ENCODE measurements around the gene NFIC. TPM values are rescaled to one million over a fixed set of nuclear protein-coding genes. Genes with fewer than 3 reads are reported as not detected.
A peak's percentile ranks its signal among the peaks of the same experiment; 100 is the strongest.
"Not testable (repeated sequence)": the region's sequence is repeated elsewhere in the genome, so short reads cannot be mapped to it uniquely, and the experiment has no call there.

Gene NFIC
- total RNA-seq, 2 donors from 2014 or later: 42.0 to 71.3 TPM

GRCh38 chr19:3443840-3444694 lies 77.7 kb downstream of the NFIC start:
- H3K9me3 ChIP-seq: no peaks in the 10 kb centered on the region
- no peak overlapping the region for H3K4me3 ChIP-seq
- no peak overlapping the region for H3K27ac ChIP-seq
- H3K27me3 ChIP-seq: no peaks in the 10 kb centered on the region
- DNase-seq: no peak
- no peaks in the 10 kb centered on the region for H3K36me3 ChIP-seq
- TF ChIP-seq CTCF (IDR thresholded peaks at IDR 0.05): no peak
- intact Hi-C loops (cut with DNase I): no loop called here
- H3K4me1 ChIP-seq: no peaks in the 10 kb centered on the region
- no peak overlapping the region for H3K9ac ChIP-seq (ENCODE audit: low read depth in 2 of 2, low read length in 2 of 2)

GRCh38 chr19:3444695-3445234 lies 78.4 kb downstream of the NFIC start:
- H3K27ac ChIP-seq: no peak overlapping the region
- intact Hi-C loops (cut with DNase I): no loop called here
- DNase-seq: no peak
- H3K27me3 ChIP-seq: no peaks in the 10 kb centered on the region
- H3K4me3 ChIP-seq: no peak overlapping the region
- H3K9me3 ChIP-seq: no peaks in the 10 kb centered on the region
- TF ChIP-seq CTCF (IDR thresholded peaks at IDR 0.05): no peak
- no peaks in the 10 kb centered on the region for H3K36me3 ChIP-seq
- H3K9ac ChIP-seq (ENCODE audit: low read depth in 2 of 2, low read length in 2 of 2): no peak overlapping the region
- no peaks in the 10 kb centered on the region for H3K4me1 ChIP-seq

GRCh38 chr19:3446657-3447056 lies 80.3 kb downstream of the NFIC start:
- H3K4me1 ChIP-seq; intact Hi-C loops (cut with DNase I); DNase-seq; H3K9me3 ChIP-seq; H3K27me3 ChIP-seq; H3K27ac ChIP-seq; H3K9ac ChIP-seq (ENCODE audit: low read depth in 2 of 2, low read length in 2 of 2); H3K4me3 ChIP-seq; H3K36me3 ChIP-seq: not testable (repeated sequence)

GRCh38 chr19:3448616-3449334 lies 82.4 kb downstream of the NFIC start:
- Histone ChIP-seq H3K9ac (ENCODE audit: low read depth in 2 of 2, low read length in 2 of 2) (no peak overlapping the region), H3K27me3 (no peaks in the 10 kb centered on the region), H3K27ac (no peak overlapping the region), H3K4me3 (no peak overlapping the region), H3K9me3 (no peaks in the 10 kb centered on the region), H3K4me1 (no peaks in the 10 kb centered on the region), H3K36me3 (no peaks in the 10 kb centered on the region)
- intact Hi-C loops (cut with DNase I): no loop called here
- TF ChIP-seq CTCF (IDR thresholded peaks at IDR 0.05): no peak
- no peak for DNase-seq

GRCh38 chr19:3450796-3451411 lies 84.5 kb downstream of the NFIC start:
- Histone ChIP-seq H3K27me3 (no peaks in the 10 kb centered on the region), H3K9me3 (no peaks in the 10 kb centered on the region), H3K4me3 (no peak overlapping the region), H3K27ac (peak overlapping the region; percentile 12), H3K36me3 (no peaks in the 10 kb centered on the region), H3K9ac (ENCODE audit: low read depth in 2 of 2, low read length in 2 of 2) (no peak overlapping the region), H3K4me1 (no peaks in the 10 kb centered on the region)
- no peak for DNase-seq
- no peak for TF ChIP-seq CTCF (IDR thresholded peaks at IDR 0.05)
- intact Hi-C loops (cut with DNase I): no loop called here

Data from colonic mucosa (tissue), 4 donors.